Lung (tissue), 12 donors: Measurements from ENCODE around the gene SDK1. TPM values are rescaled to one million over a fixed set of nuclear protein-coding genes. Genes with fewer than 3 reads are reported as not detected.

Source experiments
- ATAC-seq: fragments of 200-7000 bp; cut with Tn5 transposase; one replicate; pipeline ENCODE4 v1.9.1; 2020; ENCODE audit warnings: moderate number of reproducible peaks; ENCODE audit not compliant: insufficient read depth, low FRiP score
- DNase-seq, 3 donors: peaks; one replicate each; pipeline ENCODE4 v3.0.0-alpha.2; 2013 to 2017
- H3K27ac ChIP-seq, 2 donors: one replicate each; pipeline ENCODE4 v1.5.1; 2013; ENCODE audit warnings: mild to moderate bottlenecking in 2 of 2, moderate library complexity in 2 of 2, control low read depth in 1 of 2, inconsistent platforms in 1 of 2, low read depth in 1 of 2, low read length in 1 of 2
- H3K27me3 ChIP-seq, 3 donors: one replicate each; pipeline ENCODE4 v1.5.1; 2013; ENCODE audit warnings: low read length in 2 of 3; ENCODE audit not compliant: control insufficient read depth in 3 of 3, insufficient read depth in 3 of 3
- H3K36me3 ChIP-seq, 4 donors: one replicate each; pipeline ENCODE4 v1.5.1; 2013; ENCODE audit warnings: low read length in 4 of 4, mild to moderate bottlenecking in 1 of 4, moderate library complexity in 1 of 4; ENCODE audit not compliant: control insufficient read depth in 4 of 4, insufficient read depth in 4 of 4
- H3K4me1 ChIP-seq, 5 donors: one replicate each; pipeline ENCODE4 v1.5.1; 2013; ENCODE audit warnings: low read length in 5 of 5, mild to moderate bottlenecking in 2 of 5, moderate library complexity in 1 of 5; ENCODE audit not compliant: control insufficient read depth in 5 of 5, insufficient read depth in 5 of 5
- H3K4me3 ChIP-seq: one replicate; pipeline ENCODE4 v1.5.1; 2013; ENCODE audit warnings: mild to moderate bottlenecking, control low read depth, moderate library complexity
- H3K9ac ChIP-seq, 2 donors: one replicate each; pipeline ENCODE4 v1.5.1; 2013; ENCODE audit warnings: low read length in 2 of 2, control low read depth in 1 of 2; ENCODE audit not compliant: insufficient read depth in 1 of 2
- H3K9me3 ChIP-seq, 4 donors: one replicate each; pipeline ENCODE4 v1.5.1; 2013; ENCODE audit warnings: low read length in 3 of 4, mild to moderate bottlenecking in 1 of 4, moderate library complexity in 1 of 4; ENCODE audit not compliant: control insufficient read depth in 4 of 4, insufficient read depth in 3 of 4
- WGBS, 2 donors: extraction: QIAGEN DNeasy Blood & Tissue Kit; methylation state at CpG; one replicate each; pipeline ENCODE4 v1.1.7; 2013; 5-methylcytosine and 5-hydroxymethylcytosine counted together
- polyA plus RNA-seq, 2 donors: library from polyadenylated mRNA; stranded (reverse); fragments of 200-250 nt; gene quantifications; one replicate each; pipeline ENCODE4 v1.2.1, GENCODE V29; 2013
- total RNA-seq, 2 donors: library from RNA; depleted of rRNA in 1 of 2; stranded (reverse); fragments of >200 nt in 1 of 2; gene quantifications; one replicate each; pipeline ENCODE4 v1.2.1, GENCODE V29; 2014 to 2021
- TF ChIP-seq, protein P1 (sequence below): IDR thresholded peaks from 2 replicates; pipeline ENCODE4 v1.5.1; 2012; ENCODE audit warnings: mild to moderate bottlenecking; ENCODE audit errors: control extremely low read depth, extremely low read depth
- donor health status: control.
- donor health status: control.
- donor health status: Bipolar disorder and iron deficiency.
- donor health status: healthy.
- donor health status: DM: yes; HTN: yes; CAD: no.

SDK1 gene
- total and polyA plus RNA-seq, 4 donors: 3.7 to 30.1 (median 12.7) TPM

GRCh38 chr7:3380034-3380433 is 79.0 kb downstream of the SDK1 start:
- no peaks in the 10 kb centered on the region for H3K27me3 ChIP-seq
- no peak for ATAC-seq
- no peaks in the 10 kb centered on the region for H3K4me1 ChIP-seq
- no peaks in the 10 kb centered on the region for H3K36me3 ChIP-seq
- H3K9ac ChIP-seq: no peak overlapping the region
- TF ChIP-seq, protein P1, sequence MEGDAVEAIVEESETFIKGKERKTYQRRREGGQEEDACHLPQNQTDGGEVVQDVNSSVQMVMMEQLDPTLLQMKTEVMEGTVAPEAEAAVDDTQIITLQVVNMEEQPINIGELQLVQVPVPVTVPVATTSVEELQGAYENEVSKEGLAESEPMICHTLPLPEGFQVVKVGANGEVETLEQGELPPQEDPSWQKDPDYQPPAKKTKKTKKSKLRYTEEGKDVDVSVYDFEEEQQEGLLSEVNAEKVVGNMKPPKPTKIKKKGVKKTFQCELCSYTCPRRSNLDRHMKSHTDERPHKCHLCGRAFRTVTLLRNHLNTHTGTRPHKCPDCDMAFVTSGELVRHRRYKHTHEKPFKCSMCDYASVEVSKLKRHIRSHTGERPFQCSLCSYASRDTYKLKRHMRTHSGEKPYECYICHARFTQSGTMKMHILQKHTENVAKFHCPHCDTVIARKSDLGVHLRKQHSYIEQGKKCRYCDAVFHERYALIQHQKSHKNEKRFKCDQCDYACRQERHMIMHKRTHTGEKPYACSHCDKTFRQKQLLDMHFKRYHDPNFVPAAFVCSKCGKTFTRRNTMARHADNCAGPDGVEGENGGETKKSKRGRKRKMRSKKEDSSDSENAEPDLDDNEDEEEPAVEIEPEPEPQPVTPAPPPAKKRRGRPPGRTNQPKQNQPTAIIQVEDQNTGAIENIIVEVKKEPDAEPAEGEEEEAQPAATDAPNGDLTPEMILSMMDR: no peak
- H3K9me3 ChIP-seq: peaks cover 0 to 2% (median 0%) of the 10 kb centered on the region in 4 donors
- no peak for DNase-seq
- 72 to 86% methylated on average over 4 of the region's 4 CpGs for WGBS, 2 donors
- H3K27ac ChIP-seq: no peak overlapping the region
- no peak overlapping the region for H3K4me3 ChIP-seq

- H3K27me3 ChIP-seq: no peaks in the 10 kb centered on the region
- H3K9me3 ChIP-seq: no peaks in the 10 kb centered on the region
- H3K27ac ChIP-seq: no peak overlapping the region
- no peak for DNase-seq
- H3K4me1 ChIP-seq: peaks cover 0 to under 1% (median 0%) of the 10 kb centered on the region in 5 donors
- ATAC-seq: no peak
- H3K36me3 ChIP-seq: no peaks in the 10 kb centered on the region
- WGBS, 2 donors: 64 to 77% methylated on average over 12 of the region's 12 CpGs
- H3K9ac ChIP-seq: no peak overlapping the region
- H3K4me3 ChIP-seq: no peak overlapping the region
- TF ChIP-seq, protein P1: no peak
Measured at GRCh38 chr7:3380886-3381685, 80.0 kb downstream of the SDK1 start.

GRCh38 chr7:3386423-3387190 is 85.6 kb downstream of the SDK1 start:
- Histone ChIP-seq H3K27me3 (no peaks in the 10 kb centered on the region), H3K27ac (no peak overlapping the region), H3K9ac (no peak overlapping the region), H3K4me3 (no peak overlapping the region), H3K9me3 (no peaks in the 10 kb centered on the region), H3K4me1 (peaks cover 0 to 12% (median 0%) of the 10 kb centered on the region in 5 donors), H3K36me3 (no peaks in the 10 kb centered on the region)
- WGBS, 2 donors: 38 to 69% methylated on average over 5 of the region's 5 CpGs
- TF ChIP-seq, protein P1: no peak
- DNase-seq (peak in 2 of 3 donors; percentile 43 to 64), ATAC-seq (no peak)
